Measurements from ENCODE around the gene GPC1.

- no peak for TF ChIP-seq CTCF (IDR thresholded peaks at IDR 0.05; ENCODE audit: poor library complexity)
- TF ChIP-seq EZH2phosphoT487 (IDR thresholded peaks at IDR 0.05; ENCODE audit: low read depth, severe bottlenecking, unreplicated experiment): no peak
These were observed 23.1 kb upstream of the GPC1 start for GRCh38 chr2:240412211-240412861.
